Calu3 (cell line): ENCODE results near the gene GLT8D1. TPM values are rescaled to one million over a fixed set of nuclear protein-coding genes. Genes with fewer than 3 reads are reported as not detected.

ENCODE experiments used
- BruUV-seq: library from RNA; stranded (reverse); fragments of 400-500 nt; replicated peaks from 2 replicates; lab custom pipeline; 2021; lab: Mats Ljungman, UMichigan
- CTCF ChIA-PET: fragments of 300-600 bp; sonication (Branson Sonifier 250); formaldehyde crosslinking; loops from one replicate; lab custom pipeline; 2022; ENCODE audit warnings: antibody characterized with exemption; lab: Charles Lee
- DNase-seq: peaks from one replicate; pipeline ENCODE4 v3.0.0; 2022
- H3K27ac Mint-ChIP-seq: one replicate; pipeline ENCODE4 v1.8.0; 2022; ENCODE audit warnings: mixed read lengths; ENCODE audit not compliant: unreplicated experiment
- H3K27me3 Mint-ChIP-seq: one replicate; pipeline ENCODE4 v1.8.0; 2022; ENCODE audit warnings: mixed read lengths; ENCODE audit not compliant: unreplicated experiment
- H3K36me3 Mint-ChIP-seq: one replicate; pipeline ENCODE4 v1.8.0; 2022; ENCODE audit warnings: mild to moderate bottlenecking, moderate library complexity, mixed read lengths; ENCODE audit not compliant: insufficient read depth, unreplicated experiment
- H3K4me1 Mint-ChIP-seq: one replicate; pipeline ENCODE4 v1.8.0; 2022; ENCODE audit warnings: mild to moderate bottlenecking, low read depth, mixed read lengths; ENCODE audit not compliant: unreplicated experiment
- H3K4me3 Mint-ChIP-seq: one replicate; pipeline ENCODE4 v1.8.0; 2022; ENCODE audit warnings: mild to moderate bottlenecking, low read depth, moderate library complexity, mixed read lengths; ENCODE audit not compliant: unreplicated experiment
- H3K9me3 Mint-ChIP-seq: one replicate; pipeline ENCODE4 v1.8.0; 2022; ENCODE audit warnings: low read depth, mixed read lengths; ENCODE audit not compliant: unreplicated experiment
- CTCF ChIP-seq: fragments of 200-600 bp; IDR thresholded peaks from one replicate; pipeline ENCODE4 v1.8.0; 2022; ENCODE audit warnings: antibody characterized with exemption; ENCODE audit not compliant: unreplicated experiment
- intact Hi-C: fragments of 100-400 bp; cut with micrococcal nuclease; formaldehyde crosslinking; loops from one replicate; pipeline ENCODE4 v1.10.0; 2022; ENCODE audit not compliant: unreplicated experiment
- total RNA-seq: library from RNA; stranded (reverse); gene quantifications from 2 replicates; pipeline ENCODE4 v1.2.3, GENCODE V29; 2022

Gene GLT8D1
- total RNA-seq, 1 experiment from 2014 or later: 36.2 TPM

DNA sequence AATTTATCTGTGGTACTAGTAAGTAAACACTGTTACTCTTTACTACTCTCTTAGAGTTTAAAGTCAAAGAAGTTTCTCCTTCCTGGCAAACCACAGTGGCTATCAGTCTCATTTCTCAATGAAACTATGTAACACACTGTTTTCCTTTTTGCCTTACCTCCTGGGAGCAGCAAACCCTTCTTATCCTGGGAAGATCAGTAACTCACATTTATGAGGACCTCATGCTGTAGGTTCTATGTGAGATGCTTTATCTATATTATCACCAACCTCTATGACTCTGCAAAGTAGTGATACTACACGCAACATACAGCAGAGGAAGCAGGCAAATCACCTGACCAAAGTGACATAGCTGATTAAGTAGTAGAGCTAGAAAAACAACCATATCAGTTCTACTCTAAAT, 55.2 kb downstream of the GLT8D1 start:
- H3K36me3 Mint-ChIP-seq: peaks cover 33% of the 10 kb centered on the region
- no peaks in the 10 kb centered on the region for H3K9me3 Mint-ChIP-seq
- H3K27me3 Mint-ChIP-seq: no peaks in the 10 kb centered on the region
- no peak overlapping the region for H3K27ac Mint-ChIP-seq
- H3K4me1 Mint-ChIP-seq: no peaks in the 10 kb centered on the region
- intact Hi-C loops: no loop called here
- H3K4me3 Mint-ChIP-seq: no peak overlapping the region
- no peak for TF ChIP-seq CTCF
- CTCF ChIA-PET: no interaction called here
- no peak for DNase-seq
- BruUV-seq: no TSS peak

DNA sequence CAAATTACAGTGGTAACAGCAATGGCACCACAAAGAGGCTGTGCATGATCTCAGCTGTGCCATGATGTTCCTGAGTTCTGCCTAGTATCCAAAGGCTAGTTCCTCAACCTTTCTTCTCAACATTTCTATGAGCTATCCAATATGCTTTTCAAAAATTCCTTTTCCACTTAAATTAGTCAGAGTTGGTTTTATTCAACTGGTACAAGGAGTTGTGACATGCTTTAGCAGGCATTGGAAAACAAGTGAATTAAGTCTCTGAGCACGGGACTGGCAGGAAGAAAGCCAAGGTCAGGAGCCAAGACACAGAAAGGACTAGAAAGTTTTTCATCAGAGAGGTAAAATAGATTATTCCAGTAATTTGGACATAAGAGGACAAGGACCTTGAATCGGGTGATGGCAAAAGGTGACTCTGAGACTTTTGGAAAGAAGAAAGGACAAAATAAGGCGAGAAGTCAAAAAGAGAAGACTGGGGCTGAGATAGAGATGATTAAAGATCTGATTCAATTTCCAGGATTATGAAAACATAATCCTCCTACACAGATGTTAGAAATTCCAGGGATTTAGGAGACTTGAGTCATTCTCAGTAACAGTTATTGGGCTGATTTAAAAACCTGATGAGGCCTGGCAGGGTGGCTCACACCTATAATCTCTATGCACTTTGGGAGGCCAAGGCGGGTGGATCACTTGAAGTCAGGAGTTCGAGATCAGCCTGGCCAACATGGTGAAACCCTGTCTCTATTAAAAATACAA, 56.0 kb downstream of the GLT8D1 start:
- intact Hi-C loops: no loop called here
- no peaks in the 10 kb centered on the region for H3K4me1 Mint-ChIP-seq
- H3K4me3 Mint-ChIP-seq: no peak overlapping the region
- BruUV-seq: no TSS peak
- no peaks in the 10 kb centered on the region for H3K27me3 Mint-ChIP-seq
- CTCF ChIA-PET: no interaction called here
- H3K36me3 Mint-ChIP-seq: peaks cover 41% of the 10 kb centered on the region
- H3K27ac Mint-ChIP-seq: no peak overlapping the region
- no peaks in the 10 kb centered on the region for H3K9me3 Mint-ChIP-seq
- TF ChIP-seq CTCF: no peak
- no peak for DNase-seq

GRCh38 chr3:52645549-52645948, 60.0 kb downstream of the GLT8D1 start:
- Mint-ChIP-seq H3K36me3 (peaks cover 35% of the 10 kb centered on the region), H3K4me1 (no peaks in the 10 kb centered on the region), H3K4me3 (no peak overlapping the region), H3K27me3 (no peaks in the 10 kb centered on the region), H3K27ac (no peak overlapping the region), H3K9me3 (no peaks in the 10 kb centered on the region)
- TF ChIP-seq CTCF: no peak
- CTCF ChIA-PET: interaction anchor here (0.6 kb wide), 1 partner anchor 307 kb away, joined by 3 read pairs; no protein-coding TSS in a partner anchor
- intact Hi-C loops: no loop called here
- no peak for DNase-seq
- TSS peak; percentile 19 for BruUV-seq

Other genes with a start within 250 kb of the GLT8D1 start
- 0.26 TPM in 1 of 2 replicates, not detected in the other for gene STAB1, start 210.5 kb downstream of the GLT8D1 start, total RNA-seq
- gene NT5DC2, start 171.9 kb downstream of the GLT8D1 start, total RNA-seq: 100 and 146 TPM in 2 replicates
- gene UQCC5, start 169.2 kb downstream of the GLT8D1 start, total RNA-seq: 14.0 and 15.1 TPM in 2 replicates
- gene PBRM1, start 19.9 kb downstream of the GLT8D1 start, total RNA-seq: 48.5 and 54.9 TPM in 2 replicates
- gene GNL3, start 19.8 kb downstream of the GLT8D1 start, total RNA-seq: 113 and 118 TPM in 2 replicates
- gene SPCS1, start 315 bp upstream of the GLT8D1 start, total RNA-seq: 147 and 151 TPM in 2 replicates
- gene NEK4, start 65.1 kb upstream of the GLT8D1 start, total RNA-seq: 31.9 and 33.8 TPM in 2 replicates
- 0.47 and 1.0 TPM in 2 replicates for gene ITIH1, start 71.8 kb upstream of the GLT8D1 start, total RNA-seq
- gene ITIH3, start 89.0 kb upstream of the GLT8D1 start, total RNA-seq: not detected in 2 replicates
- gene ITIH4, start 124.9 kb upstream of the GLT8D1 start, total RNA-seq: 1.6 and 3.0 TPM in 2 replicates
- gene MUSTN1, start 129.2 kb upstream of the GLT8D1 start, total RNA-seq: 0.66 TPM in 1 of 2 replicates, not detected in the other
- 11.7 and 13.3 TPM in 2 replicates for gene STIMATE, start 191.8 kb upstream of the GLT8D1 start, total RNA-seq